ENCODE measurements around the gene RAVER1.

RAVER1 gene

GRCh38 chr19:10269333-10270179 lies 63.8 kb downstream of the RAVER1 start:
- no peak for TF ChIP-seq ISL1 (CRISPR knock-in tag; IDR thresholded peaks at IDR 0.05)
- TF ChIP-seq, protein P1, sequence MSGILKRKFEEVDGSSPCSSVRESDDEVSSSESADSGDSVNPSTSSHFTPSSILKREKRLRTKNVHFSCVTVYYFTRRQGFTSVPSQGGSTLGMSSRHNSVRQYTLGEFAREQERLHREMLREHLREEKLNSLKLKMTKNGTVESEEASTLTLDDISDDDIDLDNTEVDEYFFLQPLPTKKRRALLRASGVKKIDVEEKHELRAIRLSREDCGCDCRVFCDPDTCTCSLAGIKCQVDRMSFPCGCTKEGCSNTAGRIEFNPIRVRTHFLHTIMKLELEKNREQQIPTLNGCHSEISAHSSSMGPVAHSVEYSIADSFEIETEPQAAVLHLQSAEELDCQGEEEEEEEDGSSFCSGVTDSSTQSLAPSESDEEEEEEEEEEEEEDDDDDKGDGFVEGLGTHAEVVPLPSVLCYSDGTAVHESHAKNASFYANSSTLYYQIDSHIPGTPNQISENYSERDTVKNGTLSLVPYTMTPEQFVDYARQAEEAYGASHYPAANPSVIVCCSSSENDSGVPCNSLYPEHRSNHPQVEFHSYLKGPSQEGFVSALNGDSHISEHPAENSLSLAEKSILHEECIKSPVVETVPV (CRISPR knock-in tag; IDR thresholded peaks at IDR 0.05): no peak
- TF ChIP-seq OSR1 (CRISPR knock-in tag; IDR thresholded peaks at IDR 0.05): no peak
- TF ChIP-seq ZFP30 (CRISPR knock-in tag; IDR thresholded peaks at IDR 0.05): no peak
- no peak for TF ChIP-seq TCF4 (CRISPR knock-in tag; IDR thresholded peaks at IDR 0.05; ENCODE audit: borderline replicate concordance)
- TF ChIP-seq, protein P2, sequence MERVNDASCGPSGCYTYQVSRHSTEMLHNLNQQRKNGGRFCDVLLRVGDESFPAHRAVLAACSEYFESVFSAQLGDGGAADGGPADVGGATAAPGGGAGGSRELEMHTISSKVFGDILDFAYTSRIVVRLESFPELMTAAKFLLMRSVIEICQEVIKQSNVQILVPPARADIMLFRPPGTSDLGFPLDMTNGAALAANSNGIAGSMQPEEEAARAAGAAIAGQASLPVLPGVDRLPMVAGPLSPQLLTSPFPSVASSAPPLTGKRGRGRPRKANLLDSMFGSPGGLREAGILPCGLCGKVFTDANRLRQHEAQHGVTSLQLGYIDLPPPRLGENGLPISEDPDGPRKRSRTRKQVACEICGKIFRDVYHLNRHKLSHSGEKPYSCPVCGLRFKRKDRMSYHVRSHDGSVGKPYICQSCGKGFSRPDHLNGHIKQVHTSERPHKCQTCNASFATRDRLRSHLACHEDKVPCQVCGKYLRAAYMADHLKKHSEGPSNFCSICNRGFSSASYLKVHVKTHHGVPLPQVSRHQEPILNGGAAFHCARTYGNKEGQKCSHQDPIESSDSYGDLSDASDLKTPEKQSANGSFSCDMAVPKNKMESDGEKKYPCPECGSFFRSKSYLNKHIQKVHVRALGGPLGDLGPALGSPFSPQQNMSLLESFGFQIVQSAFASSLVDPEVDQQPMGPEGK (CRISPR knock-in tag; IDR thresholded peaks at IDR 0.05; ENCODE audit: borderline replicate concordance): no peak
- no peak for TF ChIP-seq RARB (CRISPR knock-in tag; IDR thresholded peaks at IDR 0.05)
- TF ChIP-seq GLIS3 (CRISPR knock-in tag; IDR thresholded peaks at IDR 0.05): no peak
- TF ChIP-seq ZNF565 (CRISPR knock-in tag; conservative IDR thresholded peaks at IDR 0.05; ENCODE audit: low read depth): no peak
- no peak for TF ChIP-seq TOX (CRISPR knock-in tag; IDR thresholded peaks at IDR 0.05; ENCODE audit: borderline replicate concordance)
- TF ChIP-seq TSHZ2 (CRISPR knock-in tag; IDR thresholded peaks at IDR 0.05): no peak
- peak; percentile 84 for ATAC-seq

GRCh38 chr19:10268071-10268470 lies 65.3 kb downstream of the RAVER1 start:
- no peak for ATAC-seq
- TF ChIP-seq ZNF8 (CRISPR knock-in tag; IDR thresholded peaks at IDR 0.05) (no peak), POU6F1 (CRISPR knock-in tag; IDR thresholded peaks at IDR 0.05; ENCODE audit: borderline replicate concordance, low read depth) (no peak), GLIS3 (CRISPR knock-in tag; IDR thresholded peaks at IDR 0.05) (no peak), CSDC2 (CRISPR knock-in tag; IDR thresholded peaks at IDR 0.05) (no peak), TOX (CRISPR knock-in tag; IDR thresholded peaks at IDR 0.05; ENCODE audit: borderline replicate concordance) (no peak), TSHZ2 (CRISPR knock-in tag; IDR thresholded peaks at IDR 0.05) (no peak), ZNF565 (CRISPR knock-in tag; conservative IDR thresholded peaks at IDR 0.05; ENCODE audit: low read depth) (no peak), ZC3H10 (CRISPR knock-in tag; IDR thresholded peaks at IDR 0.05) (no peak), TCF4 (CRISPR knock-in tag; IDR thresholded peaks at IDR 0.05; ENCODE audit: borderline replicate concordance) (no peak), PPARA (CRISPR knock-in tag; IDR thresholded peaks at IDR 0.05; ENCODE audit: borderline replicate concordance) (no peak)
- TF ChIP-seq, protein P1 (CRISPR knock-in tag; IDR thresholded peaks at IDR 0.05): no peak
